ENCODE data around the gene TREH.
"Not testable (repeated sequence)": the region's sequence is repeated elsewhere in the genome, so short reads cannot be mapped to it uniquely, and the experiment has no call there.

TREH gene

GRCh38 chr11:118688339-118688738 is 8.9 kb upstream of the TREH start:
- H3K4me3 Mint-ChIP-seq, ATAC-seq, H3K9me3 Mint-ChIP-seq, H3K27ac Mint-ChIP-seq, H3K36me3 Mint-ChIP-seq: not testable (repeated sequence)
- Mint-ChIP-seq H3K27me3 (peaks cover 13% of the 10 kb centered on the region), H3K4me1 (peaks cover 30% of the 10 kb centered on the region)

GRCh38 chr11:118687906-118688305 is 8.5 kb upstream of the TREH start:
- Mint-ChIP-seq H3K4me1 (peaks cover 26% of the 10 kb centered on the region), H3K27ac (peak overlapping the region; percentile 62), H3K27me3 (peaks cover 13% of the 10 kb centered on the region), H3K4me3 (no peak overlapping the region), H3K9me3 (no peaks in the 10 kb centered on the region), H3K36me3 (no peaks in the 10 kb centered on the region)
- no peak for ATAC-seq

DNA sequence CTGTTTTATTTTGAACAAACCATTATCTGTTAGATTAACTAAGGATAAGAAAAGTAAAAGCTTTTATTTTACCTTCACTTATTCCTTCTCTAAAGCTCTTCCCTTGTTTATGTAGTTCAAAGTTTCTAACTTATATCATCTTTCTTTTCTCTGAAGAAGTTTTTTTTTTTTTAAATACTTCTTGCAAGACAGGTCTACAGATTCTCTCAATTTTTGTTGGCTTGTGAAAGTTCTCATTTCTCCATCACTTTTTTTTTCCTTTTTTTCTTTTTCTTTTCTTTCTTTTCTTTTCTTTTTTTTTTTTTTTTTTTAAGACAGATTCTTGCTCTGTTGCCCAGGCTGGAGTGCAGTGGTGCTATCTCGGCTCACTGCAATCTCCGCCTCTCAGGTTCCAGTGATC is 4.7 kb upstream of the TREH start:
- H3K9me3 Mint-ChIP-seq = no peaks in the 10 kb centered on the region
- no peak overlapping the region for H3K4me3 Mint-ChIP-seq
- no peaks in the 10 kb centered on the region for H3K36me3 Mint-ChIP-seq
- no peaks in the 10 kb centered on the region for H3K4me1 Mint-ChIP-seq
- no peak for ATAC-seq
- H3K27ac Mint-ChIP-seq = no peak overlapping the region
- peaks cover 19% of the 10 kb centered on the region for H3K27me3 Mint-ChIP-seq

- ATAC-seq, H3K27ac Mint-ChIP-seq, H3K4me3 Mint-ChIP-seq, H3K9me3 Mint-ChIP-seq, H3K4me1 Mint-ChIP-seq, H3K36me3 Mint-ChIP-seq: not testable (repeated sequence)
- H3K27me3 Mint-ChIP-seq = peaks cover 19% of the 10 kb centered on the region
Measured at GRCh38 chr11:118682939-118683338, 3.5 kb upstream of the TREH start.

DNA sequence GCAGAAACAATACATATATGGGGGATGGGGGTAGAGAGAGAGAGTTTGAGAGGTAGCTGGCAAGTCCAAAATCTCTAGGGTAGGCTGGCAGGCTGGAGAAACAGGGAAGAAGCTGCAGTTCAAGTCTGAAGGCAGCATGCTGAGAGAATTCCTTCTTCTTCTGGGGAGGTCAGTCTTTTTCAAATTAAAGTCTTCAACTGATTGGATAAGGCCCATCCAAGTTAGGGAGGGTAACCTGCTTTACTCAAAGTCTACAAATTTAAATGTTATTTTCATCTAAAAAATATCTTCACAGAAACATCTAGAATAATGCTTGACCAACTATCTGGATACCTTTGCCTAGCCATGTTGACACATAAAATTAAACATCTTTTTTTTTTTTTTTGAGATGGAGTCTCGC is 2.9 kb upstream of the TREH start:
- no peak overlapping the region for H3K27ac Mint-ChIP-seq
- H3K9me3 Mint-ChIP-seq = no peaks in the 10 kb centered on the region
- H3K4me3 Mint-ChIP-seq = no peak overlapping the region

DNA sequence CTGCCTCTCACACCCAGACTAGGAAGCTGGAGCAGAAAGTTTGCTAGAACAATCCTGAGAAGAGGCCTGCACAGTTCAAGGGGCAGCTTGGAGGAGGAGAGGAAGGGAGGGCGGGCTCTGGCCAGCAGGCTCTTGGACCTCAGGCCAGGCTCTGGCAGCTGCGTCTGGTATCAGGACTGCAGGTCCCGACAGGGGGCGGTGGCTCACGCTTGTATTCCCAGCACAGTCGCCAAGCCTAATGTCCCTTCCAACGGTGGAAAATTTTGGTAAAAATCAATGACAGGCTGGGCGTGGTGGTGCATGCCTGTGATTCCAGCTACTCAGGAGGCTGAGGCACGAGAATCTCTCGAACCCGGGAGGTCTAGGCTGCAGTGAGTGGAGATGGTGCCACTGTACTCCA is 542 bp downstream of the TREH start:
- H3K4me3 Mint-ChIP-seq = not testable (repeated sequence)

More for the DNA sequence above, 2.9 kb upstream of the TREH start:
- Mint-ChIP-seq H3K27me3 (peaks cover 14% of the 10 kb centered on the region), H3K4me1 (no peaks in the 10 kb centered on the region), H3K36me3 (no peaks in the 10 kb centered on the region)
- no peak for ATAC-seq

DNA sequence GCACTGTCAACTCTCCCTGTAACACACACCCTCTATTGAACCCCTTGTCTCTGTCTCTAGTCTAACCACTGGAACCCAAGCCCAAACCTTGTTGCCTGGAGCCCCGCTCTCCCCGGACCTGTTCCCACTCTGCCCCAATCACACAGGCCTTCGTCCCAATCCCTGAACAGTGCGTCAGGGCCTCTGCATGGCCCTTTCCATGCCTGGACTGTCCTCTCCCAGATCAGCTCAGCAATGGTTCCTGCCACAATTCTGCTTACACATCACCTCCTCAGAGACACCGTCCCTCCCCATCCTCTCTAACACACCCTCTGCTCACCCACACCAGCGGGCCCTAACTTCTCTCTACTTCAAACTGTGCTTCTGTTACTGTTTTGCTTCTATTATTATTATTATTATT is 1.5 kb downstream of the TREH start:
- Mint-ChIP-seq H3K27ac (no peak overlapping the region), H3K4me3 (no peak overlapping the region), H3K36me3 (peaks cover 4% of the 10 kb centered on the region), H3K4me1 (no peaks in the 10 kb centered on the region), H3K27me3 (peaks cover 9% of the 10 kb centered on the region), H3K9me3 (no peaks in the 10 kb centered on the region)
- no peak for ATAC-seq

More for the DNA sequence above, 542 bp downstream of the TREH start:
- not testable (repeated sequence) for H3K9me3 Mint-ChIP-seq, H3K4me1 Mint-ChIP-seq, H3K27me3 Mint-ChIP-seq, ATAC-seq, H3K36me3 Mint-ChIP-seq, H3K27ac Mint-ChIP-seq

DNA sequence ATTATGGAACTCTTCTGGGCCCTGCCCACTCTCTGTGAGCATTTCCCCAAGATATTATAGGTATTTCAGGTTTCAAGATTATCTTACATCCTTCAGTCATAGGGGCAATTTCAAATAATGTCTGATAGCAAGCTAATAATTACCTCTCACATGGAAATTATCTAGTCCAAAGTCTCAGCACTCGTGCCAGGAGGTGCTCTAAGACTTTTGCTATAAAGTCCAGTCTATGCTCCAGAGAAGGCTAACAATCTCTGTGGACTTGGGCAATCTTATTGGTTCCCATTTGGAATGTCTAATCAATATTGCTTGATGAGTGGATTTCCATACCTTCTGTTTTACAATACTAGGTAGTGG is 5.4 kb downstream of the TREH start:
- Mint-ChIP-seq H3K9me3 (peaks cover 7% of the 10 kb centered on the region), H3K27ac (no peak overlapping the region)

GRCh38 chr11:118673361-118674081 is 5.9 kb downstream of the TREH start:
- Mint-ChIP-seq H3K4me3 (no peak overlapping the region), H3K36me3 (peaks cover 4% of the 10 kb centered on the region), H3K27me3 (peaks cover 21% of the 10 kb centered on the region), H3K27ac (no peak overlapping the region), H3K9me3 (peaks cover 7% of the 10 kb centered on the region), H3K4me1 (no peaks in the 10 kb centered on the region)
- no peak for ATAC-seq

More for the DNA sequence above, 5.4 kb downstream of the TREH start:
- H3K4me3 Mint-ChIP-seq = no peak overlapping the region
- peaks cover 19% of the 10 kb centered on the region for H3K27me3 Mint-ChIP-seq
- ATAC-seq = no peak
- H3K36me3 Mint-ChIP-seq = peaks cover 4% of the 10 kb centered on the region
- H3K4me1 Mint-ChIP-seq = no peaks in the 10 kb centered on the region

DNA sequence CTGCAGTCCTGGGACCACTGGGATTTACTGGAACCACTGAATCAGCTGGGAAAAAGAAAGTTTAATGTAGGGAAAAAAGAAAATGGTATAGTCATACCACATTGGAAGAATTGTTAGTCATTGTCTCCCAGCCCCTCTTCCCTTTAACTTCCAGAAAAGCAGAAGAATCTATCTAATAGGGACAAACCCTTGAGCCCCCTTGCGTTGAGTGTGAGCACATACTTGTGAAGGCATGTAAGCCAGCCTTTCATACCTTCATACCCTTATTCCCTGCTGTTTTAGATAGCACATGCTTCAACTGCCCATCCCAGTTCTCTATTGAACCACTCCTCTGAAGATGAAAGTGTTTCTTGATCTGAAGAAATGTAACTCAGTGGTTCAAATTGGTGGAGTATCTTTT is 6.6 kb downstream of the TREH start:
- Mint-ChIP-seq H3K9me3 (peaks cover 7% of the 10 kb centered on the region), H3K4me3 (no peak overlapping the region)

DNA sequence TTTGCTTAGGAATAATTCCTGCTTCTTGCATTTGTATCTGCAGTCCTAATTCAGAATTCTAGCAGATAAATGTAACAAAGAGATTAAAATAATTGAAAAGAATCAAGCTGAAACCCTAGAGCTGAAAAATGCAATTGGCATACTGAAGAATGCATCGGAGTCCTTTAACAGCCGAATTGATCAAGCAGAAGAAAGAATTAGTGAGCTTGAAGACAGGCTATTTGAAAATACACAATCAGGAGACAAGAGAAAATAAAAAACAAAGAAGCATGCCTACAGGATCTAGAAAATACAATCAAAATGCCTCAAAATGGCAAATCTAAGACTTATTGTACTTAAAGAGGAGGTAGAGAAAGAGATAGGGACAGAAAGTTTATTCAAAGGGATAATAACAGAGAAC is 8.2 kb downstream of the TREH start:
- H3K9me3 Mint-ChIP-seq = peaks cover 7% of the 10 kb centered on the region
- no peak overlapping the region for H3K4me3 Mint-ChIP-seq
- no peak for ATAC-seq
- H3K4me1 Mint-ChIP-seq = no peaks in the 10 kb centered on the region
- H3K27me3 Mint-ChIP-seq = peaks cover 21% of the 10 kb centered on the region
- H3K36me3 Mint-ChIP-seq = no peaks in the 10 kb centered on the region
- no peak overlapping the region for H3K27ac Mint-ChIP-seq

More for the DNA sequence above, 6.6 kb downstream of the TREH start:
- Mint-ChIP-seq H3K27ac (no peak overlapping the region), H3K36me3 (peaks cover 4% of the 10 kb centered on the region), H3K4me1 (no peaks in the 10 kb centered on the region), H3K27me3 (peaks cover 21% of the 10 kb centered on the region)
- ATAC-seq = no peak

GRCh38 chr11:118670063-118670462 is 9.4 kb downstream of the TREH start:
- Mint-ChIP-seq H3K4me3 (no peak overlapping the region), H3K27me3 (peaks cover 21% of the 10 kb centered on the region), H3K4me1 (no peaks in the 10 kb centered on the region), H3K9me3 (peaks cover 7% of the 10 kb centered on the region), H3K36me3 (no peaks in the 10 kb centered on the region), H3K27ac (no peak overlapping the region)
- no peak for ATAC-seq

DNA sequence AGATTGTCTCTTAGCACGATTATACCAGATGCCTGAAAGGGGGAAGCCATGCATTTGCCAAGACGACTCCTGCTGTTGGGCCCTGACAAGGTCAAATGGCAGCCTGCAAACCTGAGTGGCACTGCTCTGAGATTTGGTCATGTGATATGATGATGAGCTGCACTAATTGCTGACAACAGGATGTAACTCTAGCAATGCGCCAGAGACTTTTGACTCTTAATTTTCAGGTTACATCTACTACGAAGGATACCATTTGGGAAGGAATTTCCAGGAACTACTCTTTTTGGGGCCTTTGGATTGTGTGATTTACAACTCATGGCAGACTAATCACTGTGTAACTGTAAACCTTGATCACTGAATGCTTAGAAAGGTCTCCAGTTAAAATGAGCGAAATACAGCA is 13.1 kb downstream of the TREH start:
- H3K27ac Mint-ChIP-seq = no peak overlapping the region
- H3K27me3 Mint-ChIP-seq = peaks cover 12% of the 10 kb centered on the region
- H3K4me1 Mint-ChIP-seq = no peaks in the 10 kb centered on the region
- no peak for ATAC-seq
- no peaks in the 10 kb centered on the region for H3K36me3 Mint-ChIP-seq
- H3K9me3 Mint-ChIP-seq = peaks cover 5% of the 10 kb centered on the region
- H3K4me3 Mint-ChIP-seq = no peak overlapping the region

DNA sequence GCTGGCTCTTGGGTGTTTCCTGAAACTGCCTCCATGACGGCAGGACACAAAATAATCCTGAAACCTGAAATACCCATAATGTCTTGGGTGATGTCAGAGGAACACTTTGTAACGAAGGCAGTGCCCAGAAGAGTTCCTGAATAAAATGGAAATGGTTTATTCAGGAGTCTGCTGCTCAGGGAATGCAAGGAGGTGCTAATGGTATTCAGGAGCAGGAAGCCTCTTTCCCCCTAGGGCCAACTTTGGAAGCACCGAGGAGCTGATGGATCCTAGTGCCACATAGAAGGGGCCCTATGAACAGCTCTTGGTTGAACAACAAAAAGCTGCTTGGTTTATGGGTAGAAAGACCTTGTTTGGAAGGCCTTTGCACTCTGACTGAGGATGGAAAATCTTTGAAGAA is 15.5 kb downstream of the TREH start:
- H3K27me3 Mint-ChIP-seq = peaks cover 11% of the 10 kb centered on the region
- no peaks in the 10 kb centered on the region for H3K4me1 Mint-ChIP-seq
- no peak for ATAC-seq
- H3K36me3 Mint-ChIP-seq = no peaks in the 10 kb centered on the region
- H3K9me3 Mint-ChIP-seq = no peaks in the 10 kb centered on the region
- no peak overlapping the region for H3K27ac Mint-ChIP-seq
- no peak overlapping the region for H3K4me3 Mint-ChIP-seq

- H3K27me3 Mint-ChIP-seq = peaks cover 8% of the 10 kb centered on the region
- H3K9me3 Mint-ChIP-seq = no peaks in the 10 kb centered on the region
- H3K36me3 Mint-ChIP-seq = no peaks in the 10 kb centered on the region
- ATAC-seq = no peak
- H3K4me1 Mint-ChIP-seq = no peaks in the 10 kb centered on the region
- no peak overlapping the region for H3K27ac Mint-ChIP-seq
- H3K4me3 Mint-ChIP-seq = no peak overlapping the region
Measured at GRCh38 chr11:118663381-118663780, 16.1 kb downstream of the TREH start.

DNA sequence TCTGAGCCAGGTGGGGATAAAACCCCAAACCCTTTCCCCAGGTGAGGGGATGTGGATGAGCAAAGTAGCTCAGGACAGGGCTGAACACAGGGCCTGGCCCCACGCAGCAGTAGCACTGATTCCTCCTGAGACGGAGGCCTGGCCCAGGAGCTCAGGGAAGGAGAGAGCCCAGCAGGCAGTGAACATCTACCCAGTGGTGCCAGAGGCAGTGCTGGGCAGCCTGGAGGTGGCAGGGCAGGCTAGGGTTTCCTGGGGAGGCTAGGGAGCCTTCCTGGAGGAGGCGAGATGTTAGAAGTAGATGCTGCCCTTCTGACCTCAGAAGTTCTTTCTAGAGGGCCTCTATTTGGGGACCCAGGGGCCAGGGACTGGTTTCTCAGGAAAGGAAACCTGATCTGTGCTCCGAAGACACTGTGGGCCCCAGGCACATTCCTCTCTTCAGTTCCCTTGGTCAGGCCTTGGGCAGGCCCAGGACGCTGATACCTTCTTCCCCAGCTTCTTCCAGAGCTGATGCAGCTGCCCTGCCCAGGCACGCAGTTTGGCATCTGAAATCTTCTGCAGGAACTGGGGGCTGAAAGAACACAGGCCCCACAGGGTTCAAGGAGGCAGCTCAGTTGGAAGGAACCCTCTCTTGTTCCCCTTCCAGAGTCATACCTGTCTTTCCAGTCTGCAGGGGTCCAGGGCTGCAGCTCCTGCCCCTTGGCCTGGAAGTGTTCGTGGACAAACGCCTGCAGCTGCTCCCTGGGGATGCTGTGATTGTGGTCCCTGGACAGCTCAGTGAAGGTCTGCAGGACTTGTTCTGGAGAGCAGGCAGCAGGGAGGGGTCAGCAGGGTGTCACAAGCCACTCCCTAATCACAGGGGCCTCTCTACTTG is 16.8 kb downstream of the TREH start:
- no peaks in the 10 kb centered on the region for H3K9me3 Mint-ChIP-seq
- no peak overlapping the region for H3K27ac Mint-ChIP-seq
- no peak for ATAC-seq
- H3K27me3 Mint-ChIP-seq = peaks cover 8% of the 10 kb centered on the region
- no peaks in the 10 kb centered on the region for H3K36me3 Mint-ChIP-seq
- no peak overlapping the region for H3K4me3 Mint-ChIP-seq
- no peaks in the 10 kb centered on the region for H3K4me1 Mint-ChIP-seq
